K562 (cell line): Measurements from ENCODE around the gene BNIP1. TPM values are rescaled to one million over a fixed set of nuclear protein-coding genes. Genes with fewer than 3 reads are reported as not detected.

ENCODE experiments used
- CEBPZ ChIP-seq: fragments of 150-350 bp; IDR thresholded peaks from 2 replicates; pipeline ENCODE4 v1.6.1; 2014; ENCODE audit warnings: low read depth, mild to moderate bottlenecking, low read length, borderline replicate concordance
- MTF1 ChIP-seq: fragments of 250-450 bp; sonication (Bioruptor Pico); IDR thresholded peaks from 2 replicates; pipeline ENCODE4 v1.9.0; 2021; ENCODE audit warnings: moderate library complexity, mild to moderate bottlenecking, inconsistent platforms, borderline replicate concordance
- NCOA2 ChIP-seq, 2 experiments: fragments of 450-650 bp; IDR thresholded peaks; 2 replicates each; pipeline ENCODE4 v1.6.1; 2018; ENCODE audit warnings: mild to moderate bottlenecking in 2 of 2, moderate library complexity in 1 of 2; ENCODE audit not compliant: partially characterized antibody in 2 of 2
- SREBF2 ChIP-seq: sonication (generic); formaldehyde crosslinking; IDR thresholded peaks from 2 replicates; pipeline ENCODE4 v1.4.0; 2020; ENCODE audit warnings: mild to moderate bottlenecking, missing genetic modification reagents
- SRSF3 ChIP-seq: fragments of 200-400 bp; formaldehyde crosslinking; IDR thresholded peaks from 2 replicates; pipeline ENCODE4 v1.6.1; 2016; ENCODE audit warnings: mild to moderate bottlenecking, low read length, moderate library complexity; ENCODE audit not compliant: insufficient read depth
- ZNF696 ChIP-seq: fragments of 250-450 bp; sonication (Bioruptor Pico); conservative IDR thresholded peaks from 2 replicates; pipeline ENCODE4 v1.4.0; 2020; ENCODE audit warnings: mild to moderate bottlenecking, moderate library complexity
- polyA plus RNA-seq, 8 experiments: library from polyadenylated mRNA; depleted of rRNA in 4 of 8; stranded (reverse) in 5 of 8; unstranded in 3 of 8; fragments of >200 nt; fragmentation: Nextera tagmentation in 2 of 8; fragmentation: Illumina TruSeq in 1 of 8; extraction: Ambion mirVana in 2 of 8; extraction: Trizol in 1 of 8; gene quantifications; 2 replicates each; pipeline versions ENCODE4 v1.2.1 to v1.2.3, GENCODE V29; 2011 to 2014; ENCODE audit warnings: inconsistent platforms in 1 of 8, missing spikeins in 1 of 8
- total RNA-seq, 7 experiments: library from RNA; depleted of rRNA in 6 of 7; stranded (reverse); fragments of >200 nt in 6 of 7; fragmentation: Illumina TruSeq in 2 of 7; extraction: Trizol in 2 of 7; gene quantifications; 2 replicates each; pipeline versions ENCODE4 v1.2.1 to v1.2.3, GENCODE V29; 2011 to 2021; ENCODE audit warnings: low replicate concordance in 1 of 7
- TF ChIP-seq, protein P1 (sequence below): fragments of 250-450 bp; sonication (Bioruptor Pico); IDR thresholded peaks from 2 replicates; pipeline ENCODE4 v1.4.0; 2020

BNIP1 gene
- total and polyA plus RNA-seq, 9 of the 15 experiments (the other 6 are each of a cell fraction or from before 2014, with no cell fraction given), result 18.8 to 65.0 (median 26.2) TPM

GRCh38 chr5:173202266-173202875 is 58.0 kb downstream of the BNIP1 start (continued):
- TF ChIP-seq CEBPZ (no peak), ZNF696 (CRISPR knock-in tag) (no peak), NCOA2 (IDR thresholded peaks at IDR 0.05; ENCODE audit: partially characterized antibody in 2 of 2) (no peak), SREBF2 (CRISPR knock-in tag) (no peak), SRSF3 (no peak), MTF1 (no peak)
- TF ChIP-seq, protein P1, sequence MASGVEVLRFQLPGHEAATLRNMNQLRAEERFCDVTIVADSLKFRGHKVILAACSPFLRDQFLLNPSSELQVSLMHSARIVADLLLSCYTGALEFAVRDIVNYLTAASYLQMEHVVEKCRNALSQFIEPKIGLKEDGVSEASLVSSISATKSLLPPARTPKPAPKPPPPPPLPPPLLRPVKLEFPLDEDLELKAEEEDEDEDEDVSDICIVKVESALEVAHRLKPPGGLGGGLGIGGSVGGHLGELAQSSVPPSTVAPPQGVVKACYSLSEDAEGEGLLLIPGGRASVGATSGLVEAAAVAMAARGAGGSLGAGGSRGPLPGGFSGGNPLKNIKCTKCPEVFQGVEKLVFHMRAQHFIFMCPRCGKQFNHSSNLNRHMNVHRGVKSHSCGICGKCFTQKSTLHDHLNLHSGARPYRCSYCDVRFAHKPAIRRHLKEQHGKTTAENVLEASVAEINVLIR, result no peak
